Measurements from ENCODE around the gene AK3. TPM values are rescaled to one million over a fixed set of nuclear protein-coding genes. Genes with fewer than 3 reads are reported as not detected.
"Not testable (repeated sequence)": the region's sequence is repeated elsewhere in the genome, so short reads cannot be mapped to it uniquely, and the experiment has no call there.

Gene AK3
- polyA plus RNA-seq (2013, experiment 1 of 2; ENCODE audit: insufficient read length): 22.2 TPM
- 26.4 TPM for polyA plus RNA-seq (2013, experiment 2 of 2; ENCODE audit: insufficient read length)

DNA sequence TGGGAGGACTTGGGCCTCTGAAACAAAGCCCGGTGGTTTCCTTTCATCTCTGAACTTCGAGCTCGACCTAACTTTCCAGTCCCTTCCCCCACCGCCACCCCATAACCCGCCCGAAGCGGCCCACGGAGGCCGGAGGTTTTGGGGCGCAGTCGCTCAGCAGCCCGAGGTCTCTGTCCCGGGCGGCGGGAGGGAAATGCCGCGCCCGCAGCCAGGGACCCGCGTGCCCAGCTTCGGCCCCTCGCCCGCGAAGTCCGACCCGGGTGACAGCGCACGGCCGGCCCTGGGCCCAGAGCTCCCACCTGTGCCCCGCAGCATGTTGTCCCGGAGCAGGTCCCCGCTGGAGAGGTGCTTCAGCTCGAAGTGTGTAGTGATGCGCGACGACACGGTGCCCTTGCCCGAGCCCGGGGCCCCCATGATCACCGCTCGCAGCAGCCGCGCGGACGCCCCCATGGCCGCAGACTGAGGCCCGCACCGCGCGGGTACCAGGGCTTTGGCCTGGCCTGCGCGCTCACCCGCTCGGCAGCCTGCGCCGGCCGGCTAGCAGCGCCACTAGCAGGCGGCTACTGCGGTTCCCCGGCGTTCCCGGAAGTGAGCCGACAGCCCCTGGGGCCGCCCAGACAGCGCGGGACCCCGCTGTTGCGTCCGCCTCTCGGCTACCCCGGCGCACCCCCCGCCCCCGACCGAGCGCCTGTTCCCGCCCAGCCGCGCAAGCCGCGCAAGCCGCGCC is at the start of gene AK3:
Gene AK3, minus strand, starts transcription at position 565 of the 727 bp plus-strand sequence. Its CDS starts 115 bp downstream, at position 450.
- DNase-seq: peak; percentile 88

DNA sequence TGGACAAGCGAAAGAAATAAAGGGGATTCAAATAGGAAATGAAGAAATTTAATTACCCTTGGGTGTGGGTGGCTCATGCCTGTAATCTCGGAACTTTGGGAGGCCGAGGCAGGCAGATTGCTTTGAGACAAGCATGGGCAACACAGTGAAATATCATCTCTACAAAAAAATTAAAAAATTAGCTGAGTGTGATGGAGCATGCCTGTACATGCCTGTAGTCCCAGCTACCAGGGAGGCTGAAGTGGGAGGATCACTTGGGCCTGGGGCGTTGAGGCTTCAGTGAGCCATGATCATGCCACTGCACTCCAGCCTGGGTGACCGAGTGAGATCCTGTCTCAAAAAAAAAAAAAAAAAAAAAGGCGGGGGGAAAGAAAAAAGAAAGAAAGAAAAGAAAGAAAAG is 47.7 kb upstream of the AK3 start:
- no peak for DNase-seq

DNA sequence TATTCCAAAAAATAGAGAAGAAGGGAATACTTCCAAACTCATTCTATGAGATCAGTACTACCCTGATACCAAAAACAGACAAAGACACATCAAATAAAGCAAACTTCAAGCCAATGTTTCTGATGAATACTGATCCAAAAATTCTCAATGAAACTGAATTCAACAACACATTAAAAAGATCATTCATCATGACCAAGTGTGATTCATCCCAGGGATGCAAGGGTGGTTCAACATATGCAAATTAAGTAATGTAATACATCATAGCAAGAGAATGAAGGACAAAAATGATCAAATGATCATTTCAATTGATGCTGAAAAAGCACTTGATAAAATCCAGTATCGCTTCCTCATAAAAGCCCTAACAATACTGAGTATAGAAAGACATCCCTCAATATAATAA is 46.9 kb upstream of the AK3 start:
- DNase-seq: no peak

DNA sequence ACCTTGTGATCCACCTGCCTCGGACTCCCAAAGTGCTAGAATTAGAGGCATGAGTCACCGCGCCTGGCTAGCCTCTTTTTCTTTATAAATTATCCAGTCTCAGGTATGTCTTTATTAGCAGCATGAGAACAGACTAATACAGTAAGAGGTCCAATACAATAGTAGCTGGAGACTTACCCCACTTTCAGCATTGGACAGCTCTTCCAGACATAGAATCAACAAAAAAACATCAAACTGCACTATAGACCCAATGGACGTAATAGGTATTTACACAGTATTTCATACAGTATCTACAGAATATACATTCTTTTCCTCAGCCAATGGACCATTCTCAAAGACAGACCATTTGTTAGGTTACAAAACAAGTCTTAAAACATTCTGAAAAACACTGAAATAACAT is 45.6 kb upstream of the AK3 start:
- DNase-seq: no peak

DNA sequence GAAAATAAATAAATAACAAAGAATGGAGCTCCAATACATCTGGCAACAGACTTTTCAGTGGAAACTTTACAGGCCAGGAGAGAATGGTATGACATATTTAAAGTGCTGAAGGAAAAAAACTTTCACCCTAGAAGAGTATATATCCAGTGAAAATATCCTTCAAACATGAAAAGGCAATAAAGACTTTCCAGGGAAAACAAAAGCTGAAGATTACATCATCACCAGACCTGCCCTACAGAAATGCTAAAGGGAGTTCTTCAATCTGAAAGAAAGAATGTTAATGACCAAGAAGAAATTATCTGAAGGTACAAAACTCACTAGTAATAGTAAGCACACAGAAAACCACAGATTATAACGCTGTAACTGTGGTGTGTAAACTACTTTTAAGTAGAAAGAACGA is 43.4 kb upstream of the AK3 start:
- no peak for DNase-seq

DNA sequence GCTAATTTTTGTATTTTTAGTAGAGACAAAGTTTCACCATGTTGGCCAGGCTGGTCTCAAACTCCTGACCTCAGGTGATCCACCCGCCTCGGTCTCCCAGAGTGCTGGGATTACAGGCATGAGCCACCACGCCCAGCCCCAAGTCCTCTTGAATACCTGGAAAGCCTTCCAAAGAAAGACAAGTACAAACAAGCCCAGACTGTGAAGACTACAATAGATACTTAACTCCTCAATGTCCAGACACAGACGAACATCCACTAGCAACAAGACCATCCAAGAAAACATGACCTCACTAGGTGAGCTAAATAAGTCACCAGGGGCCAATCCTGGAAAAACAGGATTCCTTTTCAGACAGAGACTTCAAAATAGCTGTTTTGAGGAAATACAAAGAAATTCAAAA is 42.2 kb upstream of the AK3 start:
- DNase-seq: not testable (repeated sequence)

DNA sequence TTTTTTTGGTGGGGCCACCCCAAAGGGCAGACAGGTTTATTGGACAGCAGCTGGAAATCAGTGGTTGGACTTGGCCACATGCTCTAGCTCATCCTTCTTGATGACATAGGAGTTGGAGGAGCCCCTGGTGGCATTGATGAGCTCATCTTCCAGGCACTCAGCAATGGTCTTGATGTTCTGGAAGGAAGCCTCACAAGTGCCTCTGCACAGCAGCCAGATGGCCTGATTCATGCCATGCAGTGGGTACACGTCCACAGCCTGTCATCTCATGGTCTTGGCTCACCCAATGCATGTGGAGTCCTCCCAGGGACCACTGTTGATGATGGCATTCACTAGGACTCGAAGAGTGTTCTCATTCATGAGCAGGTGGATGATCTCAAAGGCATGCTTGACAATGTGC is 40.4 kb upstream of the AK3 start:
- DNase-seq: peak; percentile 46

DNA sequence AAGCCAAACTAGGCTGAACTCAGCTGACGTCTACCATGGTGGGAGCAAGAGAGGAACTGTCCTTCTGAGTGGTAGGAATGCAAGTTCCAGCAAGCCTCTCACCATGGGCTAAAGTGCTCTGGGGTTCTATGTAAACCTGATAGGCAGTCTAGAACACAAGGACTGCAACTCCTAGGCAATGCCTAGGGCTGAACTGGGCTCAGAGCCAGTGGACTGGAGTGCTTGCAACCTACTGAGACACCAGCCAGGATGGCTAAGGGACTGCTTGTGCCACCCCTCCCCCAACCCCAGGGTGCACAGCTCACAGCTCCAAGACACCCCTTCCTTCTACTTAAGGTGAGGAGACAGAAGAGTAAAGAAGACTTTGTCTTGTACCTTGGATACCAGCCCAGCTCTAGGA is 39.6 kb upstream of the AK3 start:
- no peak for DNase-seq

DNA sequence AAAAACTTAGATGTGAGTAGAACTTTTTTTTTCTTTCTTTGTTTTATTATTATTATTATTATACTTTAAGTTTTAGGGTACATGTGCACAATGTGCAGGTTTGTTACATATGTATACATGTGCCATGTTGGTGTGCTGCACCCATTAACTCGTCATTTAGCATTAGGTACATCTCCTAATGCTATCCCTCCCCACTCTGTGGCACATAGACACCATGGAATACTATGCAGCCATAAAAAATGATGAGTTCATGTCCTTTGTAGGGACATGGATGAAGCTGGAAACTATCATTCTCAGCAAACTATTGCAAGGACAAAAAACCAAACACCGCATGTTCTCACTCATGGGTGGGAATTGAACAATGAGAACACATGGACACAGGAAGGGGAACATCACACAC is 34.0 kb upstream of the AK3 start:
- not testable (repeated sequence) for DNase-seq

DNA sequence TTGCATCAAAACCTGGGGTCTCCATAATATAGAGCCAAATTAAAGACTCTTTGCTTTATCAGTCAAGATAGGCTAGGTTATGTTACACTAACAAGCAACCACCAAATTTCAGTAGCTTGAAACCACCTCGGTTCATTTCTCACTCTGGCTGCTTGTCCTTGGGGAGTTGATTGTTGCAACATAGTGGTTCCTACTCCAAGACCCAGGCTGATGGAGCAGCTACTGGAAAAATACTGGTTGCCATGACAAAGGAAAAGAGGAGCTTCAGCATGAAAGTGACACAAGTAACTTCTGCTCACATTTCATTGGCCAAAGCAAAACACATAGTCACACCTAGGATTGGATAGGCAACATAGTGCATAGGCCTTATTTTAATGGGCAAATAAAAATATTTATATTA is 33.2 kb upstream of the AK3 start:
- peak; percentile 54 for DNase-seq

DNA sequence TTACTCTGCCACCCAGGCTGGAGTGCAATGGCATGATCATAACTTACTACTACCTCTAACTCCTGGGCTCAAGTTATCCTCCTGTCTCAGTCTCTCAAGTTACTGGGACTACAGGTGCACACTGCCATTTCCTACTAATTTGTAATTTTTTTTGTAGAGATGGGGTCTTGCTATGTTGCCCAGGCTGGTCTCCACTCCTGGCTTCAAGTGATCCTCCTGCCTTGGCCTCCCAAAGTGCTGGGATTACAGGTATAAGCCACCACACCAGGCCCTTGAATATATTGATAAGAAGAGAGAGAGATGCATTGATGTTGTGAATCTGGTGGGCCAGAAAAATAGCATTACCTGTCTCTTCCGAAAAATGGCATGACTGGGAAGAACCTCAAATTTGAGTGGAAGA is 30.8 kb upstream of the AK3 start:
- no peak for DNase-seq

DNA sequence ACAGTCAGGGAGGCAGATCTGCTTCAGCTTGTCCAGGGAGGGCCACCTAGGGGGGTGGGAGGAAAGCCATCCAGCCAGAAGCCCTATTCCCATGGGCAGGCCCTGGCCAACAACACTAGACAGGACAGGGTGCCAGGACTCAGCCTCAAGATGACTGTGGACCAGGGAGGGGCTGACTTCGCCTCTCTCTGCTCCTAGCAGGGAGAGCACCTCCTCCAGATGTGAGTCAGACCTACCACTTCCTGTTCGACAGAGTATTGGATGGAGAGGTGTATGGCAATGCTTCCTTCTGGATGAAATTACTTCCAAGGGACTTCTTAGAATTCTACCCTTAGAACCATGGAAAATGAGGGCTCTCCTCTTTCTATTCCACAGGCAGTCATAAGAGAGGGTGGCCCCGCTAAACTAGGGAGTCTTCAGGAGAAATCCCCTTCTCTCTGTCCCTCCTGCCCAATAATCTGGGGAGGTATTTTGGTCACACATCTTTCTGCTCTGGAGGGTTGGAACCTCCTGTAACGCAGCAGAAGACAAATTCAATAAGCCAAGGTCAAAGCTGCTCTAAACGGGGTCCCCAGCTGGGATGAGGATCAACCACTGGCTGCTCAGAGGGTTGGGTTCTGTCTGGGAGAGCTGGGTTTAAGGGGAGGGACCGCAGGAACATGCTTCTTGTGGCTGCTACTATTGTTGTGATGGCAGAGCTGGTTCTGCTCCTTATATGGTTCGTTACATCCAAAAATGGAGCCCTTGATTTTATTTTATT is 28.5 kb upstream of the AK3 start:
- DNase-seq: peak; percentile 28

DNA sequence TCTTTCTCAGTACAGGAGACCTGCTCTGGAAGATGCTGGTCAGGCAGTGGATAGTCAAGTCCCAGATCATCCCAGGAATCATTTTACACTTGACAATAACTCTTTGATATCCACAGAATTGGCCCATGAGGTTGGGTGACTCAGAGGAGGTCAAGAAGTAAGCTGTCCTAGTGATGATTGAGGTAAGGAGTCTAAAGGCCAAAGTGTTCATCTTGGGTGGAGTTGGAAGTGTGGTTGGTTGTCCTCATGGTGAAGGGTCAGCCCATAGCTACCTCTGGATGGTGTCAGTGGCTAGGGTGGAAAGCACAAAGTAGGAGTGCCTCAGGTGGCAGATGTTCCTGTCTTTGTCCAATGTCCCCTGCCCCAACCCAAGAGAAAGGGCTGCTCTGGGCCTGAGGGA is 27.7 kb upstream of the AK3 start:
- DNase-seq: no peak

DNA sequence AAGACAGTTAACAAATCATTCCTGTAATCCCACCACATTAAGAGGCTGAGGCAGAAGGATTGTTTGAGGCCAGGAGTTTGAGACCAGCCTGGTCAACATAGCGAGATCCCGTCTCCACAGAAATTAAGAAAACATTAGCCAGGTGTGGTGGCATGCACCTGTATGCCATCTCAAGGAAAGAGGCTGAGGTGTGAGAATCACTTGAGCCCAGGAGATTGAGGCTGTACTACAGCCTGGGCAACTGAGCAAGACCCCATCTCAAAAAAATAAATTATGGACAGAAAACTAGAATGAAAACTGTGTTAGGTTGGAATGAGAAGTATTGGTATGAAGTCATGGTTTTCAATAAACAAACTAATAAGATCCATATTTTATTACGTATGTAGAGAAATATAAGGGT is 23.0 kb upstream of the AK3 start:
- DNase-seq: no peak

DNA sequence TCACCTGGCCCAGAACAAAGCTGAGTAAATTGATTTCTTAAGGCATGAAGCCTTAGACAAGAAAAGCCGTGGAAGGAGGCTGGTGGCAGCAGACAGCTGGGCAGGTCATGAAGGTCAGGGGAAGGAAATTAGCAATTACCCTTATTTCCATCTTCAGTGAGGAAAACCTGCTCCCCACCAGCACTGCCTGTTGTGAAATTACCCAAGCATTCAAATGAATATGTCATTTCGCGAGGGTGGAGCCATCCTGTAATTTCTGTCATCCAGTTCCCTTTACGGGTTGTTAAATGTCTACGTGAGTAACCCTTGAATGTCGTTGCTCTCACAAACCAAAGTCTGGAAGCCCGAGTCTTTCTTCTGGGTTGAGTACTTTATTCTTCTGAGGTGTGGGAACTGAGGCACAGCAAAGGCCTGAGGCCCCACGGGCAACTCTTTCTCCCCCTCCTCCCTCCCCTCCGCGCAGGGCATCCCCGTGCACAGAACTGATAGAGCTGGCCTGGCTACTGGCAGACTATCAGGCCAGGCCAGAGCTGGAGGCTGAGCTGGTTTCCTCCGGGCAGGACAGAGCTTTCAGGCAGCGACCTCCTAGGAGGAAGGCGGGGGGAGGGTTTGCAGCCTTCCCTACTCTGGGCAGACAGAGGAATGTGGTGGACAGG is 22.0 kb upstream of the AK3 start:
- DNase-seq: peak; percentile 61

DNA sequence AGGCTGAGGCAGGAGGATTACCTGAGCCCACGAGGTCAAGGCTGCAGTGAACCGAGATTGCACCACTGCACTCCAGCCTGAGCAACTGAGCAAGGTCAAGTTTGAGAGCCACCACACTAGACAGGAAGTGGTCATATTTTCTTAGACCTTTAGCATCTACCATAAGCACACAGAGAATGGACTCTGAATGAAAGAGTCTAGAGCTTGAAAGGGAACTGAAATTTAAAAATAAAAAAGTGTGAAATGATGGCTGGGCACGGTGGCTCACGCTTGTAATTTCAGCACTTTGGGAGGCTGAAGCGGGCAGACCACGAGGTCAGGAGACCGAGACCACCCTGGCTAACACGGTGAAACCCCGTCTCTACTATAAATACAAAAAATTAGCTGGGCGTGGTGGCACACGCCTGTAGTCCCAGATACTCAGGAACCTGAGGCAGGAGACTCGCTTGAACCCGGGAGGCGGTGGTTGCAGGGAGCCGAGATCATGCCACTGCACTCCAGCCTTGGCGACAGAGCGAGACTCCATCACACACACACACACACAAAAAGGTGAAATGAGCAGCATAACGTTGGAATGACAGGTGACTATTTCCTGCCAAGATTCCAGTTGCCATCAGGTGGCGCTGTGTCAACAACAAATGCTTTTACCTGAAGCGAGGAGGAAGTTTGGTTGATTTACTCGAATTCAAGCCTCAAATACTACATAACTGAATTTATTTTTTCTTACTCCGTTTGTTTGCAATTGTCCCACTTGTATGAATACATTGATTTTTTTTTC is 21.3 kb upstream of the AK3 start:
- peak; percentile 69 for DNase-seq

DNA sequence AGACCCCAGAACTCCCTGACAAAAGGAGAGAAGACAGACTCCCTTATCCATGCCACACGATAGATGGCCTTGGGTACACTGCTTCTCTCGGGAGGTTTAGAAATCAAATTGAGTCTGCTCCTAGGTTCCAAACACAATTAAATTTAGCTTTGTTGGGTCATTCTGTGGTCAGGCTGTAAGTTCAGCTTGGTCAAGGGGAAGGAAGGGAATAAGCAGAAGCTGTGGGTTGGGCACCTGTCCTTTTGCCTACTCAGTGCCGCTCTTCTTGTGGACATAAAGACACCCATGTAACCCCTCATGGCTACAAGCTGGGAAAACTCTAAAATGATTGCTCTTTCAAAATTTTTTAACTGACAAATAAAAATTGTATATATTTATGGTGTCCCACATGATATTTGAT is 19.1 kb upstream of the AK3 start:
- DNase-seq: no peak

DNA sequence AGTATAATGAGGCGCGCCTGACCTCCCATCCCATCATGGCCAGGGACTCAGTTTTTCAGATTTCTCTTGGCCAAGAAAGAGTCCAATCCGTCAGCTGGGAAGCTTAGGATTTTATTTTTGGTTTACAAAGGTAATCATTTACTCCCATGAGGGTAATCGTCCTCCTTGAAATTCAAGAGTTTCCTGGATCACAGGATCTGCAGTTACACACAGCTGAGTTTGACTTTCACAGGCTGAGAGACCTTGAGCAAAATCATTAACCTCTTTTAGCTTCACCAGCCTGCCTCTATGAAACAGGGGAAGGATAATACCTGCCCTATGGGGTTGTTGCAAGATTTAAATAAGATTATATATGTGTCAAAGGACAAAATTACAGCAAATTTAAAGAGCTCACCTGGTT is 15.4 kb upstream of the AK3 start:
- no peak for DNase-seq

DNA sequence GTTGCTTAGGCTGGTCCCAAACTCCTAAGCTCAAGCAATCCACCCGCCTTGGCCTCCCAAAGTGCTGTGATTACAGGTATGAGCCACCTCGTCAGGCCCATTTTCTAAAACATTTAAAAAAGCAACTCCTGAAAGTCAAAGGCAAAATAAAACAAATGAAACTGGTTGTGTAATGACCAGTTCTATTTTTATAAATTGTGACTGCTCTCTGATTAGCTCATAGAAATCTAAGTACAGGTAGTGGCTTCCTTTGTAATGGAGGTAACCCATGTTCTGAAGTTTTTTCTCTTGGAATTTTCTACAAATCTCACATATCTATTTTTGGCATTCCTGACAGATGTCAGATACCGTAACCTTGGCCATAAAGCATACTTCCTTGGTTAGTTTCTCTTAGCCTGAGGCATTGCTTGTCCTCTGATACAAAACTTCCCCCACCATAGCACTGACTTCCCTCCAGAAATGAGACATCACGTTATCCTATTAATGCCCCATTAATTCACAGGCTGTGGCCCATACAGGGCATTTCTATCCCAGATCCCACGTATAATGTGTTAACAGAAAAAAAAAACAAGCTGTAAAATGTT is 14.1 kb upstream of the AK3 start:
- no peak for DNase-seq

DNA sequence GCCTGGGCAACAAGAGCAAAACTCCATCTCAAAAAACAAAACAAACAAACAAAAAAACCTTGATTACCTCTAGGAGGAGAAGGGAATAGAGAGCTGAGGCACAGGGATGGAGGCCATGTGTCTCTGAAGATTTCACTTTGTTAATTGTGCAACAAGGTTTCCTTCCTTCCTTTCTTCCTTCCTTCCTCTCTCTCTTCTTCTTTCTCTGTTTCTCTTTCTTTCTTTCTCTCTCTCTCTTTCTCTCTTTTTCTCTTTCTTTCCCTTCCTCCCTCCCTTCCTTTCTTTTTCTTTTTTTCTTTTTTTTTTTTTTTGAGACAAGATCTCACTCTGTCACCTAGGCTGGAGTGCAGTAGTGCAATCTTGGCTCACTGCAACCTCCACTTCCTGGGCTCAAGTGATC is 13.5 kb upstream of the AK3 start:
- not testable (repeated sequence) for DNase-seq

DNA sequence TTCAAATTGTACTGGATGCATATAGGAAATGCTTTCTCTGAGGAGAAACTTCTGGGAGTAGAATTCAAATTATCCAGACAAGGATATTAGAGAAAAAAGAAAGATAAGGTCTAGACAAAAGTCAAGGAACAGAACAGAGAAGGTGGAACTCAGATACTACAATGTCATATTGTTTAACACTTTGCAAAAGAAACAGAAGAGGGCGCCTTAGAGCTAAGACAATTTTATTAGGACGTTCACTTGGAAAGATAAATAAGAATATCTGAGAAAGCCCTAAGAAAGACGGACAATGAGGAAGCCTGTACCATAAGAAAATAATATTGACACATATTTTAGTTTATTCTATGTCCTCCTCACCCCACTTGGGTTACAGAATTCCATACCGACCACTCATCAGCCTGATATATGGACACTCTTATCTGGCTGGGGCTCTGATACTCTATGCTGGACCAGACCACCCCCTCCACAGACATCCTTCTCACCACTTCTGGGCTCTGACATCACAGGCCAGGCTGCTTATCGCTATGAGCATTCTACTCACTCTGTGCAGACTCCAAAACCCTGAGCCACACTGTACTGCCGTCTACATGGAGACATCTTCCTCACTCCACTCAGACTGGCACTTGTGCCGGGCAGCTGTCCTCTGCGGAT is 9.1 kb upstream of the AK3 start:
- peak; percentile 47 for DNase-seq

DNA sequence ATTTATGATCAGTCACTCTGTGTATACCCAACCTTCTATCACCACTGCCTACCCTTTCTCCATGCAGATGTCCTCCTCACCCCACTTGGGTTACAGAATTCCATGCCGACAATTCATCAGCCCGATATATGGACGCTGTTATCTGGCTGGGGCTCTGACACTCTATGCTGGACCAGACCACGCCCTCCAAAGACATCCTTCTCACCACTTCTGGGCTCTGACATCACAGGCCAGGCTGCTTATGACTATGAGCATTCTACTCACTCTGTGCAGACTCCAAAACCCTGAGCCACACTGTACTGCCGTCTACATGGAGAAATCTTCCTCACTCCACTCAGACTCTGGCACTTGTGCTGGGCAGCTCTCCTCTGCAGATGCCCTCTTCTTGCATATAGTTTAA is 7.6 kb upstream of the AK3 start:
- DNase-seq: peak; percentile 7
